ENCODE measurements around the gene RPL3.
"Not testable (repeated sequence)": the region's sequence is repeated elsewhere in the genome, so short reads cannot be mapped to it uniquely, and the experiment has no call there.

Gene RPL3

GRCh38 chr22:39341179-39341578 is 21.8 kb upstream of the RPL3 start:
- no peak for TF ChIP-seq ZNF274 (IDR thresholded peaks at IDR 0.05; ENCODE audit: low read depth, low read length)
- no peak overlapping the region for H3K4me3 ChIP-seq (ENCODE audit: low read length)

DNA sequence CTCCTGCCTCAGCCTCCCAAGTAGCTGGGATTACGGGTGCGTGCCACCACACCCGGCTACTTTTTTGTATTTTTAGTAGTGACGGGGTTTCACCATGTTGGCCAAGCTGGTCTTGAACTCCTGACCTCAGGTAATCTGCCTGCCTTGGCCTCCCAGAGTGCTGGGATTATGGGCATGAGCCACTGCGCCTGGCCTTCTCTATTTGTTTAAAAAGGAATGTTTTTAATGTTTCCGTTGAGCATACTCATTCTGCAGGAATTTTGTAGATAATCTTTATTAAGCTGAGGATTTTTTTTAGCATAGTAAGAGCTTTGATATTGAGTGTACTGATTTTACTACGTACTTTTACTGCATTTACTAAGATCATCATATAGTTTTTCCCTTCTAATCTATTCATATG is 20.4 kb upstream of the RPL3 start:
- not testable (repeated sequence) for H3K4me3 ChIP-seq (ENCODE audit: low read length)

DNA sequence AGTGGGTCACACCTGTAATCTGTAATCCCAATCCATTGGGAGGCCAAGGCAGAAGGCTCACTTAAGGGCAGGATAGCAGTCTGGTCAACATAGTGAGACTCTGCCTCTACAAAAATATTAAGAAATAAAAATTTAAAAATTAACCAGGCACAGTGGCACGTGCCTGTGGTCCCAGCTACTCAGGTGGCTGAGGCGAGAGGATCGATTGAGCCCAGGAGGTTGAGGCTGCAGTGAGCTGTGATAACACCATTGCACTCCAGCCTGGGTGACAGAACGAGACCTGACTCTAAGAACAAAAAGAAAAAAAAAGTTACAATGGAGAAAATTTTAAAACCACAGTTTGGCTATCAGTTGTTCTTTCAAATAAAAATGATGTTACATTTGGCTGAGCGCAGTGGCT is 17.0 kb upstream of the RPL3 start:
- no peak overlapping the region for H3K4me3 ChIP-seq (ENCODE audit: low read length)
- TF ChIP-seq ZNF274 (IDR thresholded peaks at IDR 0.05; ENCODE audit: low read depth, low read length) = no peak

GRCh38 chr22:39332441-39333064 is 13.1 kb upstream of the RPL3 start:
- no peak for TF ChIP-seq ZNF274 (IDR thresholded peaks at IDR 0.05; ENCODE audit: low read depth, low read length)
- no peak overlapping the region for H3K4me3 ChIP-seq (ENCODE audit: low read length)

DNA sequence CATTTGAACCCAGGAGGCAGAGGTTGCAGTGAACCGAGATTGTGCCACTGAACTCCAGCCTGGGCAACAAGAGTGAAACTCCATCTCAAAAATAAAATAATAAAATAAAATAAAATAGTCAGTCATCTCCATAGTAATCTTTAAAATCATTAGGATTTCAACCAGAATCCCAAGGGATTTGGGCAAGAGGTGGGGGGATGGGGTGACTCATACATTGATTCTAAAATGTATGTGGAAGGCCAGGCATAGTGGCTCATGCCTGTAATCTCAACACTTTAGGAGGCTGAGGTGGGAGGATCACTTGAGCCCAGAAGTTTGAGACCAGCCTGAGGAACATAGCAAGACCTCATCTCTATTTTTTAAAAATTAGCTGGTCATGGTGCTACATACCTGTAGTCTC is 11.1 kb upstream of the RPL3 start:
- not testable (repeated sequence) for H3K4me3 ChIP-seq (ENCODE audit: low read length)

DNA sequence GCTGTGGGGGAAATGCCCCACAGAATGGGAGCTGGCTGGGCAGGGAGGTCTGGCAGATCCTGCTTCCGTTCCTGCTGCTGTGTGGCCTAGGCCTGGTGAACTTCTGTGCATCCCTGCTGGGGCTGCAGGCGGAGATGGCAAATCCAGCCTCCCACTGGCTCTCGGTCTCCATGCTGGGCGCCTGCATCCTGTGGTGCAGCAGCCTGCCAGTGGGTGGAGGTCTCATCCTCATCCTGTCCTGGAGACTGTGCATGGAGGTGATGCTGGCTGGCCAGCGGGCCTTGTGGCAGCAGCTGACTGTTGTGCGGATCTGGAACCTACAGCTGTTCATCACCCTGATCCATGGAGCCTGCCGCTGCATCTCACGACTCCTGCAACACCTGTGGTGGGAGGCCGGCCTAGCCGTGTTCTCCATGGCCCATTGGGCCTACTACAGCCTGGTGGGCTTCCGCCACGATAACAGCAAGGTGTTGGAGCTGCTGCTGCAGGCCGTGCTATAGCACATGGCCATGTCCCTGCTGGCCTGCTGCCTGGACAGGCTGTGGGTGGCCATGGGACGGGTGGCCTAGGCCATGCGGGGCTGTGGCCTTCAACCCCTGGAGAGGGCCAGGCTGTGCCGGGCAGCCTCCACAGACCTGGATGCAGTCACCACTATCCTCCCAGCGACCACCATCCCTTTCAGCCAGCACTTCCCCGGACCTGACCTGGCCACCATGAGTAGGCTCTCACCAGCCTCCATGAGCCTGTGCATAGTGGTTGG is 8.8 kb upstream of the RPL3 start:
- no peak for TF ChIP-seq ZNF274 (IDR thresholded peaks at IDR 0.05; ENCODE audit: low read depth, low read length)
- no peak overlapping the region for H3K4me3 ChIP-seq (ENCODE audit: low read length)

DNA sequence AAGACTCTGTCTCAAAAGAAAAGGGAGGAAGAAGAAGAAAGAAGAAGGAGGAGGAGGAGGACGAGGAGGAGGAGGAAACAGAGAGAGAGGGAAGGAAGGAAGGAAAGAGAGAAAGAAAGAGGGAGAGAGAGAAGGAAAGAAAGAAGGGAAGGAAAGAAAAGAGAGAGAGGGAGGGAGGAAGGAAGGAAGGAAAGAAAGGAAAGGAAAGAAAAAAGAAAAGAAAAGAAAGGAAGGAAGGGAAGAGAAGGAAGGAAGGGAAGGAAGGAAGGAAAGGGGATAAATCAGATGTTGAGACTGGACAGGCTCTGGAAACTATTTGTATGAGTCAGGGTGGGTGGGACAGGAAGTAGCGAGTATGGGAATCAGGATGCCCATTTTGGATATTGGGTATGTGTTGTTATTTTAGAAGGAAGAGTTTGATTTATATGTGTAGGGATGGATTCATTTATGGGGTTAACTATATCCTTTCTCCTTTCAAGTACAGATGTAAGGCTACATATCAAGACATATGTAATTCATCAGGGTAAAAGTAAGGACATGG is 6.0 kb upstream of the RPL3 start:
- H3K4me3 ChIP-seq (ENCODE audit: low read length) = no peak overlapping the region
- no peak for TF ChIP-seq ZNF274 (IDR thresholded peaks at IDR 0.05; ENCODE audit: low read depth, low read length)

- H3K4me3 ChIP-seq (ENCODE audit: low read length) = not testable (repeated sequence)
Measured at GRCh38 chr22:39320616-39321029, 1.2 kb upstream of the RPL3 start.

DNA sequence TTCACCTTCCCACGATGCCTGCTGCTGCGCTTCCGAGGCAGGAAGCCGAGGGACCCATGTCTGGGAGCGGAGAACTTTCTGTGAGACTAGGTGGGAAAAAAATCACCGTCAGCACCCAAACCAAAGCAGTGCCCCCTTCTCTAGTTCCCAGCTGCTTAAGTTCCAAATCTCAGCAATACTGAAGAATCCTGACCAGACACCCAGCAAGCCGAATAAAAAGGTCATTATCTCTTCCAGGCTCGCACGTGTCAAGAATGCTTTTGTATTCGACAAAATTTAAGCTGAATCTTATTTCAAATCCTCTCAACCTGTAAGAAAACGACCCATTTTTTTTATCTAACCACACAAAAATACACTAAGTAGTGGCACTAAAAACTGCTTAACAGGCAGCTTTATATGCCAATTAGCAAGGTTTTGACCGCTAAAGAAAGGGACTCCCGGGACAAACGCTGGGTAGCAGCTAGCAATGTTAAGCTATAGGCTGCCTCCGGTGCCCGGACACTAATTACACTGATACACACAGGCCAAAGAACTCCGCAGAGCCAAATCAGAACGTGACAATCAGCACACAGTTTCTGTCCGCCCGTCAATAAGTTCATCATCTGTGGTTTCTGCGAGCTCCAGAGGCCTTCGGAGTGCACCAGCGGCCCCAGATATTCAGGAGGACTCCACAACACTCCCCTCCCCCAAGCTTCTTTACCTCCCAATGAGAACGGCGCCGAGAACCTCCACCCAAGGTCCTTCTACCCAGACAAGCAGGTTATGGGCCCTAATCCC is 728 bp downstream of the RPL3 start:
- peak overlapping the region; percentile 93 for H3K4me3 ChIP-seq (ENCODE audit: low read length)
- TF ChIP-seq ZNF274 (IDR thresholded peaks at IDR 0.05; ENCODE audit: low read depth, low read length) = no peak

- TF ChIP-seq ZNF274 (IDR thresholded peaks at IDR 0.05; ENCODE audit: low read depth, low read length) = no peak
Measured at GRCh38 chr22:39317775-39318506, 1.5 kb downstream of the RPL3 start.

DNA sequence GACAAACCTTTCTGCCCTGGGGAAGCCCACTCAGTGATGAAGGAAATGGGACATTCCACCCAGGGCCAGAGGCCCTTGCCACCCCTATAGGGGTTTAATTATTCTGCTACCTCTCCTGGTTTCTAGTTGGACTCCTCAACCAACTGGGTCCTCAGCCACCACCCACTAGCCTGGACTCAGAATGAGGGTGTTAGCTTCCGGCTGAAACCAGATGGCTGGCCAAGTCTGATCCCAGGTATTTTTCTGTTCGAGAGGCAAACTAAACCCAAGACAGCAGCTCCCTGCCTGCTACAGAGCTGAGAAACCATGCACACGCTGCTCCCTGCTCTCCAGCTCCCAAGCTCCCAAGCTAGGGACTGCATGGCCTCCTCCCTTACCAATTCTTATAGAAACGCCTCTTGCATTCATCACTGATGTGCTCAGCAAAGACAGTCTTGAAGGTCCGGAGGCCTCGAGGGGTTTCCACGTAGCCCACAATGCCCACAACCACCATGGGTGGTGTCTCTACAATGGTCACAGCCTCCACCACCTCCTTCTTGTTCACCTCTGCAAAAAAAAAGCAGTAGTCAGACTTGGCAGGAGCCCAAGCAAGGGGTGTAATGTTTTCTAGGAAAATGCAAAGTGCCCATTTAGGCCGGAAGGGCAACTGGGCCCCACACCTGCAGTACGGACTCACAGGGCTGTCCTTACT is 2.2 kb downstream of the RPL3 start:
- peak overlapping the region; percentile 93 for H3K4me3 ChIP-seq (ENCODE audit: low read length)
- TF ChIP-seq ZNF274 (IDR thresholded peaks at IDR 0.05; ENCODE audit: low read depth, low read length) = no peak

More at GRCh38 chr22:39317775-39318506, 1.5 kb downstream of the RPL3 start:
- H3K4me3 ChIP-seq (ENCODE audit: low read length) = peak overlapping the region; percentile 93

DNA sequence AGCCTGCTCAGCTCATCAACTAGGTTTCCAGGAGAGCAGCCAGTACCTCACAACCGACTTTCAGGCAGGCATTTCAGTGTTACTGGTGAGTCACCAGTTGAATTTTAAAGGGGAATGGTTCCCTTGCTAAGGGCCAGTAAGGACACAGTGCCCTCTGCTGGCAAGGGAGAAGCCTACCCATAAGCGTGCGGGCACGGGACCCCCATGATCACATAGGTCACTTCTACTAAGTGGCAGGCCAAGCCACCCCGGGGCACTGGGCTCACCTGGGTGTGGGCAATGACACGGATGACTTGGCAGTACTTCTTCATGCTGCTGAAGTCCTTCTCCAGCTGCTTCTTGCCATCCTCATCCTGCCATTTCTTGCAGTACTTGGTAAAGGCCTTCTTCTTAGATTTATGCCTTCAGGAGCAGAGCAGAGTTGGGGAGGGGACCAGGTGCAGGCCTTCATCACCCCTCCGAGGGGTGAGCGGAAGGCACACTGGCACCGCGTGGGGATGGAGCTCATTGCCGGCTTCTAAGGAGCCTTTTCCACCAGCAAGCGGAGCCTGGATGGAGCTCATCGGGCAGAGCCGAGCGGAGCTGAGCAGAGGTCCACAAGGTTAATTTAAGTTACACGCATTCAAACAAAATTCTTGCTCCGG is 2.9 kb downstream of the RPL3 start:
- no peak for TF ChIP-seq ZNF274 (IDR thresholded peaks at IDR 0.05; ENCODE audit: low read depth, low read length)

DNA sequence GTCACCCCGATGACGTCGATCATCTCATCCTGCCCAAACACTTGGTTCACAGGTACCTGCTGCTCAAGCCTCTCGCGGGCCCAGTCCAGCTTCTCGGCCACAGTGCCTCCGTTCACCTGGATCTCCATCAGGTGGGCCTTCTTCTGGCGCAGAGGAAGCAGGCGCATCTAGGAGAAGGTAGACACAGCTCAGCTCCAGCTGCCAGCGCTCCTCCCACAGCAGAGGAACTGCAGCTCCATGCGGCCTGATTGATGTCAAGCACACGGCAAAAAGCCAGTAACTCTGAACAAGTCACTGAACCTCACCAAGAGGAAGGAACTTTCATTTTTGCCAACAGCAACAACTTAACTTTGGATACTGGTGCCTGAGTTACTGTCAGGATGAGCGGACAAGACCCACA is 4.0 kb downstream of the RPL3 start:
- no peak overlapping the region for H3K4me3 ChIP-seq (ENCODE audit: low read length)

More for the DNA sequence above, 2.9 kb downstream of the RPL3 start:
- peak overlapping the region; percentile 93 for H3K4me3 ChIP-seq (ENCODE audit: low read length)

More for the DNA sequence above, 4.0 kb downstream of the RPL3 start:
- TF ChIP-seq ZNF274 (IDR thresholded peaks at IDR 0.05; ENCODE audit: low read depth, low read length) = no peak

Measured in GM08714 (cell line).